GM20431 (cell line): Measurements from ENCODE around the gene C10orf120.

Experiments
- in situ Hi-C: fragments of 300-500 bp; cut with MseI, MboI; formaldehyde crosslinking; loops from one replicate; pipeline ENCODE4 v1.15.0; 2020; ENCODE audit warnings: low sequenced_read_pairs; ENCODE audit not compliant: unreplicated experiment

The C10orf120 gene

DNA sequence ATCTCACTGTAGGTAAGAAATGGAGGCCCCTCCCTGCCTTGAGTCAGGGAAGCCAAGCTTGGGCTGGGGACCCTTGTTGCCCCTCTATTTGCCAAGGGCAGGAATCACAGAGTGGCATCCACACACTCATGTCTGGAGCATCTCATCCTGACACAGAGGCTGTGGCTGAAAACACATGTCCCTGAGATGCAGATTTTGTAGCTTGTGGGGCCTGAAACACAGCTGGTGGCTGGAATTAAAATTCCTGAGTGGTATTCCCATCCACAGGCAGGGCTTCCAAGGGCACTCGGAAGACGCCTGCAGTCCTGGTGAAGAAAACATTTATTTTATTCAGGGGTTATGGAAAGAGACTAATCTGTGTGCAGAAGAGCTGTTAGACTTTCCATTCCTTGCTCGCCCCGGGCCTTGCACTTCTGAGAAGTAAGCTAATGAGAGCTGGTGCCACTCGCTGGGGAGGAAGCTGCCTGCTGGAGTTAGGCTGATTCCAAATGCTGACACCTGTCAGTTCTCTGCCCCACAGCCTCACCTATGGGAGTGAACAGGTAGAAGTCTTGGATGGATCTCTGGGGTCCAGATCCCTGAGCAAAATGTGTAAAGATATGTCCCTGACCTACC is 36.0 kb downstream of the C10orf120 start:
- in situ Hi-C loops = no loop called here

DNA sequence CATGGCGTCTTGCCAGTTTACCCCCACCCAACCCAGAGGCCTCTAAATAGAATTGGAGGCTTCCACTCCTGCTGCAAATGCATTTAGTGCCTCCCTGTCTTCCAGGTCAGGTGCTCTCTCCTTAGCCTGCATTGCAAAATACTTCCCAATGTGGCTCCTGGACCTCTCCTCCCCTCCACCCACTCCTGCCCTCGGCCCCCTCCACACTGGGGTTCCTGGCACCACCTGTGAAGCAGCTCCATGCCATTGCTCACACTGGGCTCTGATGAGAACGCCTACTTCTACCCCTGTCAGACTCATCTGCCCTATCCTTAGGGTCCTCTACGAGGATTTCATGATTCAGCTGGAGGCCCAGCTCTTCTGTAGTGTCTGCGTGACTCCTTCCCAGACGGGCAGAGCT is 37.4 kb downstream of the C10orf120 start:
- in situ Hi-C loops = no loop called here

DNA sequence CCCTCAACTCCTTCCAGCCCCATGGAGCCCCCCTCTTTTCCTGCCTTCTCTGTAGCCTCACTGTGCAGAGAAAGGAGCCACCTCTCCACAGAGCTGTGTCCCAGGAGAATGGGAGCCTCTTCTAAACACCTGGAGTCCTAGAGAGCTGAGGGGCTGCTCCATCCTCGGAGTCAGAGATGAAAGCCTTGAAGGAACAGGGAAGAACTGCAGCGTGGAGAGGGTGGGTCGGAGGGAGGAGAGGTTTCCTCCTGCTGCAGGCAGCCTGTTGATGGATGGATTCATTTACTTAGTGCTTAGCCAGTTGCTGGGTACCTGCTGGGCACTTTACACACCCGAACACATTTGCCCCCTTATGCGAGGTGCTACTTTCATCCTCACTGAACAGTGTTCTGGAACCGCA is 39.0 kb downstream of the C10orf120 start:
- in situ Hi-C loops = no loop called here

DNA sequence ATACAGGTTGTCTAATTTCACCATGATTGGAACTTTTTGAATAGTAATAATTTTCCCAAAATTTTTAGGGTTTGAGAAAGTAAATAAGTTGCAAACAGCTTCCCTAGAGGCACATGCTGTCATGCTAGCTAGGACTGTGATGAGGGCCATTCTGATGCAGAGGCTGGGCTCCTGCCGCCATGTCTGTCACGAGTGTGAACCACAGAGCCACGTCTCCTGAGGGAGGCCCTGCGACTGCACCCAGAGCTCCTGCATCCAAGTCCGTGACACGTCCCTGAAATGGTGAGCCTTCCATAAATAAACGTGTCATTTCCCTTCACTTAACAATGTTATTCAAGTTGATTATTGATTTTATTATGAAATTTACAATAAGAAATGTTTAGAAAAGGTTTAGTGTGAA is 40.0 kb downstream of the C10orf120 start:
- in situ Hi-C loops = no loop called here

DNA sequence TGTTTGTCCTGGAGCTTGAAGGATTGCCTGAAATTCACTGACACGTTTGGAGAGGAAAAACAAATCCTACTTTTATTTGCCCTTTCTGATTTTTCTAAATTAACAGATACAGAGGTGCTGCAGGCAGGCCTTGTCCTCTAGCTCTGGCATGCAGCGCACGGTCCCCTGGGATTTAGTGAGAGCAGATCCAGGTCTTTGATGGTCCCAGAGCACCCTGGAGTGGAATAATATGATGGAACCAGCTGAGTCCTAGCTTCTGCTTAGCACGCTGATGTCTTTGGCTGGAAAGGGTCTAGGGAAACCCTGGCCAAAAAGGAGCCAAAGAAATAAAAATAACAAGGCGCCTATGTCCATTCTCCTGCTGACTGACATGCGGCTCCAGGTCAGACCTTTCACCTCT is 40.5 kb downstream of the C10orf120 start:
- in situ Hi-C loops = no loop called here

DNA sequence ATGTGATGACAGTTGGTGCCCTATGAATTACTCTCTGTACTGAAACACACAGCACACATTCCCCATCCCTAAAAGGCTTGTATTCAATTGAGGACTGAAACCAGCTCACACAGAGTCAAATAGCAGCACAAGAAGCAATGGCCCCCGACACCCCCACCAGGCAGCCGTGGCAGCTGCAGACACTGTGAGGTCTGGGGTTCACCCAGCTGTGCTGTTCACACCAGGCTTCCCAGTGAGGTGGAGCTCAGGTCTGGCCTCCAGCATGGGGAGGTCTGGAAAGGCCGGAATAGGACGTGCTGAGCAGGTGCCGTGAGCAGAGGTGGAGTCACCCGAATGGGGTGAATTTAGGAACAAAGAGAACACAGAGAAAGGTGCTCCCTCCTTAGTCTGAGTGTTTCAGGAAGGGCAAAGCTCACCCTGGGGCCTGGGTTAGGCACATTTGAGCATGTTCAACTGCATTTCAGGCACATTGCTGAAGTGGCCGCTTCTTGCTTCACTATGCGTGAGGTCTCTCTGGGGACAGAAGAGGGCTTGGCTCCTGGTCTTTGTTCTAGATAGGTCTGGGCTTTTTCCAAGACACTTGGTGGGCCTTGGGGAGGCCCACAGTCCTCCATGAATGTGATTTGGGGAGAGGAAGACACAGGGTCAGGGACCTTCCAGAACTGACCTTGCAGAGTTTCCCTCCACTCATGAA is 41.1 kb downstream of the C10orf120 start:
- in situ Hi-C loops = no loop called here

DNA sequence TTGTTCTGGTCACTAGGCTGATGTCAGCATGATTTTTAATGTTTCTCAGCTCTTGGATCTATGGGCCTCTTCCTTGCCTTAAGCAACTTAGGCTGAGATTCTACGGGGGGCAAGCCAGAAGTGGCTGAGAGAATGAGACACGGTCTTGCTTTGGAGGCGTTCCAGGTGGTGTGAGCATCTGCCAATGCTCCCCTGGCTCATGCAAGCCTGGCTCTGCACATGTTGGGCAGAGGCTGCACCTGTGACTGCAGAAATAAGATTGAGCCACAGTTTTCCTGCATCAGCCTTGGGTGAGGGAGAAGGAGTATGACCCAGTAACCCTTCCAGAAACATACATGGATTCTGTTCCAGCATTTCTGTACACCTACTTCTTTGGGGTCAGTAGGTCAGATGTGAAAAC is 41.9 kb downstream of the C10orf120 start:
- in situ Hi-C loops = no loop called here

DNA sequence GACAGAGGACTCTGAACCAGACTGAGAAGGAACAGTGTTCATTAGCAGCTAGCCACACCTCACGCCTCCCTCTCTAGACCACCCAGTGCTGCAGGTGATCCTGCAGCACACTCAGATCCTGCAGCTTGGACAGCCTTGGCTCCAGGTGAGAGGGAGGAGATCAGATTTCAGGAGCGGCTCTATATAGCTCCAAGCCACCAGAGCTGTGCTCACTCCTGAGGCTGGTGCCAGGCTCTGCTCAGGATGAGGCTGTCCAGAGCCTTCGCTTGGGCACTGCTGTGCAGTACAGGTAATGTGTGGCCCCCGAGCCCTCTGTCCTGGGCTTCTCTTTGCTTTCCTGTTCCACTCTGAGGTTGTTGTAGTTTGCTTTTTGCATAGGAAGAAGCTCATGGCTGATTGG is 42.4 kb downstream of the C10orf120 start:
- in situ Hi-C loops = no loop called here

DNA sequence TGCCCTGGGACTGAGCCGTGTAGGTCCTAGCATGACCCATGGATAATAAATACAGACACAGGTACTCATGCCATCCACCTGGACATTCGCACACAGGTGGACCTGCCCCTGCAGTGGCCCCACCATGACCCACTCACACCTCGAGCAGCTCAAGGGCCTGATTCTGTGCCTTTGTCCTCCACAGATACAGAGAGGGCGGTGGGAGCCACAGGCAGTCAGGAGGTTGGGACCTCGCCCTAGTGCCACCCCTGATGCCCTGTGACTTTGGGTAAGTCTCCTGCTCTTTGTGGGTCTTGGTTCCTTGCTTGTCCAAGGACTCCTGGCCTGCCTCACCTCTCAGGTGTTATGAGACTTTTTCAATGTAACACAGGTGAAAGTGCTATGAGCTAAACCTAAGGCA is 42.9 kb downstream of the C10orf120 start:
- in situ Hi-C loops = no loop called here

DNA sequence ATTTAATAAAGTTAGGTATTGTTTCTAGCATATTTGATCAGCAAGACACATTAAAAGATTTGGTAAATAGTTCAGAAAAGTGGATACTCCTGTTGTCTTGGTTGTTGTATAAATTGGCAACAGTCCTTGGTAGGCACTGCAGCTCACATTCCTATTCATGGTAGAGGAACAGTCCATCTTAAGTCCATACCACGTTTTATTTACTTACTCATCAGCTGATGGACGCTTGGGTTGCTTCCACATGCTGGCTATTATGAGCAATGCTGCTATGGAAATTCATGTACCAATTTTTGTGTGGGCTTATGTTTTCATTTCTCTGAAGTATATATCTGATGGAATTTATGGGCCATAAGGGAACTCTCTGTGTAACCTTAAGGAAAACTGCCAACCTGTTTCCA is 43.3 kb downstream of the C10orf120 start:
- in situ Hi-C loops = no loop called here

DNA sequence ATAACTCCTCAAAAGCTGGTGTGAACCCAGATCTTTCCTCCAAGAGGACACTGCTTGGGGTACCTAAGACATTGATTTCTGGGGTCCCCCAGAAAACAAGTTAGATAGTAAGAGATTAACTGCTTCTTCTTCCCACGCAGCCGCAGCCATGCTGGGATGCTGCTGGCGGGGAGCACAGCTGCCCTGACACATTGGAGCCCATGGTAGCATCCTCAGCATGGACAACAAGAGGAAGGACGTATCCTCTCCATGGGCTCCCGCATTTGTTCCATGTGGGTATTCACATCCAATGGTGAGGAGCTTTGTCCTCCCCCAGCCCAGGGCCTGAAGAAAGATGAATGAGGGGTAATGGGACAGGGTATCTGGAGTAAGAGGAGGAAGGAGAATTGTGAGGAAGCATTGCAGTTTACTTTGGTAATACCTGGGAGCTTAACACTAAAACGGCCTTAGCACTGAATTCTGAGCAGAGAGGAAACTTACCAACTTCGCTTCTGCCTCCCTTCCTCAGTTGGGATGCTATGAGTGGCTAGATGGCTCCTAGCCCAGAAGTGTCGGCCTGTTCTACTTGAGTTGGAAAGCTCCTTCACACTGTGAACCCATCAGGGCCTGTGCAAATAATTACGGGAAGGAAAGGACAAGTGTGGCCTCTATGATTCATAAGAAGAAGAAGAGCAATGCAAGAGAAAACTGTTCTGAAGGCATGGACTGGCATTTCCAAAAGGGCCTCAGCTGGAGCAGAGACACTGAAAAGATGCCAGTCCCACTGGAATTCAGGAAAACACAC is 43.9 kb downstream of the C10orf120 start:
- in situ Hi-C loops = no loop called here

DNA sequence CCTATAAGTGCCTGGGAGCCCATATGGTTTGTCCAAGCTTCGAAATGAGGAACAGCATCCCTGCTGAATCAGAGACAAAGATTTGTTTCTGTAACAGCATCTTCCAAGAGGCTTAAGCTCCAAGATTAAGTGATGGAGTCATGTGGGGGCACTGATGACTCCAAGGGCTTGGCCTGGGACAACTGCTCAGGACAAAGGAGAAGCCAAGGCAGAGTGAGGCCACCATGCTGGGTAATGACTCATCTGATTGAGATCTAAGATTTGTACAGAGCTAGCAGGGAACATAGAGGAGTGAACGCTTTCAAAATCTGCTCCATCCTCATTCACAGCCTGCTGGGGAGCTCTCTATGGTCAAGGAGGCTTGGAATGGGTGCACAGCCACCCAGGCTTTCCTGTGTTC is 49.3 kb downstream of the C10orf120 start:
- in situ Hi-C loops = no loop called here

DNA sequence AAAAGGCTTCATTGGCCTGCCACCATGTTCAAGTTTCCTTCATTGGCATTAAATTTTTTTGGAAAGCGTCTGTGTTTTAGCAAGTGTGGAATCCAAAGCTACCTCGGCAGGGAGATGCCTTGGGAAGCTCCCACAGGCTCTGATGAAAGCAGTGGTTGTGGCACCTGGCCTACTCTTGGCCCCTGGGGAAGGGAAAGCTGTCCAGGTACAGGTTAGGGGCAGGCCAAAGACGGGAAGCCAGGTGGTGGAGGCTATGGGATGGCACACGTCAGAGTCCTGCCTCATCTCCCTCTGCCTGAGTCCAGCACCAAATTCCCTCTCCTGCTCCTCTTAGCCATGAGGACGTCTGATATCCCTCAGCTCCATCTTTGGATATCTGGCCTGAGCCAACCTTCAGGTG is 49.7 kb downstream of the C10orf120 start:
- in situ Hi-C loops = no loop called here

DNA sequence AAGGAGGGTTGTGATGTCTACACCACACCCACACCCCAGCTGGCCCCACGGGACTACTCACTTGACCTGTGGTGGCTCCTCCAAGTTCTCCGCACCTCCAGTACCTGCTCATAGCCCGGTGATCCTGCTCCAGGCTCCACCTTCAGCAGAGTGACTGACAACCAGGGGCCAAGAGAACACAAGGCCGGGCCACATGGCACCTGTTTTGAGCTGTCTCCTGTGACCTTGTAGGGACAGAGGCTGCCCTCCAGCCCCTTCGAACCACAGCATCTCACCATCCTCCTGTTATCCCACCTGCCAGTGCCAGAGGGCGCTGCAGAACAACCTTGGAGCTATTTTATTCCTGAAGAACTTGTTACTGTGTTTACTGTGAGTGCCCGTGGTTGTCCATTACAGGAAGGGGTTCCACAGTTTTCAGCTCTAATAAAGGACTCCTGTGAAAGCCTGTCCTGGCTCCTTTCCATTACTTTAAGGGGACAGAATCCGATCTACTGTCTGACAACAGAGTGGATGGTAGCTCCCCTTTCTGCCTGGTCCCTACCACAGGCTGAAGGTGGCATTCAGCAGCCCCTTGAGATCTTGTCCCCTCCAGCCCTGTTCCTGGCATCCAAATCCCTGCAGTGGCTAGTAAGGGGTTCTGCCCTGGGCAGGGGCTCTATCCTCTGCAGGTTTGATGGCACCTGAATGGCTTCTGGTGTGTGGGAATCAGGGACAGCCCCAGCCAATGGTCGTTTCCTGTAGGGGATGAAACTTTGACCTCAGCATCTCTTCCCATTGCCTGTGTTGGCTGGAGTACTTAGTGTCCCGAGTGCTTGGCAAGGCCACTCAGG is 50.8 kb downstream of the C10orf120 start:
- in situ Hi-C loops = no loop called here
